Epithelial cell of proximal tubule (primary cell): ENCODE measurements around the gene FAM234B. TPM values are rescaled to one million over a fixed set of nuclear protein-coding genes. Genes with fewer than 3 reads are reported as not detected.

Experiments
- DNase-seq: peaks from one replicate; pipeline ENCODE4 v3.0.0-alpha.2; 2011; ENCODE audit warnings: low read depth
- H3K4me3 ChIP-seq: 2 replicates; pipeline ENCODE4 v1.5.1; 2011; ENCODE audit warnings: low read depth, mild to moderate bottlenecking, low read length
- CTCF ChIP-seq: conservative IDR thresholded peaks from 2 replicates; pipeline ENCODE4 v1.5.1; 2012; ENCODE audit warnings: low read depth, mild to moderate bottlenecking, low read length
- total RNA-seq: library from RNA; depleted of rRNA; stranded (reverse); fragments of >200 nt; gene quantifications from 2 replicates; pipeline ENCODE4 v1.2.3, GENCODE V29; 2015

The FAM234B gene
- total RNA-seq, 1 donor from 2014 or later, result 3.8 TPM

- peak overlapping the region; percentile 62 for H3K4me3 ChIP-seq
- DNase-seq, result no peak
- TF ChIP-seq CTCF, result no peak
Measured at GRCh38 chr12:13100605-13100881, 56.4 kb downstream of the FAM234B start.

GRCh38 chr12:13100882-13101769 is 56.9 kb downstream of the FAM234B start:
- H3K4me3 ChIP-seq, result peak overlapping the region; percentile 62
- no peak for TF ChIP-seq CTCF
- no peak for DNase-seq

GRCh38 chr12:13101821-13102375 is 57.7 kb downstream of the FAM234B start:
- TF ChIP-seq CTCF, result no peak
- H3K4me3 ChIP-seq, result peak overlapping the region; percentile 62
- DNase-seq, result no peak

- TF ChIP-seq CTCF, result no peak
- no peak overlapping the region for H3K4me3 ChIP-seq
- DNase-seq, result no peak
Measured at GRCh38 chr12:13102461-13103195, 58.4 kb downstream of the FAM234B start.

- H3K4me3 ChIP-seq, result no peak within 1 kb of the TSS
- TF ChIP-seq CTCF, result no peak
- no peak for DNase-seq
Measured at GRCh38 chr12:13103391-13104033, 59.3 kb downstream of the FAM234B start, which contains the start of gene GSG1. Gene GSG1 (minus strand): TSS chr12:13103667. CDS start chr12:13103512, 155 bp downstream.

- TF ChIP-seq CTCF, result no peak
- no peak for DNase-seq
- H3K4me3 ChIP-seq, result no peak overlapping the region
Measured at GRCh38 chr12:13104409-13104808, 60.2 kb downstream of the FAM234B start.
